Stomach (tissue), 9 donors: ENCODE results near the gene TNNI3K. TPM values are rescaled to one million over a fixed set of nuclear protein-coding genes. Genes with fewer than 3 reads are reported as not detected.

ENCODE experiments used
- DNase-seq, 2 donors: peaks; one replicate each; pipeline versions ENCODE4 v3.0.0 to v3.0.0-alpha.2; 2013 to 2019
- H3K27ac ChIP-seq, 5 donors: fragments of 200-600 bp in 4 of 5; sonication (generic) in 4 of 5; one replicate each; pipeline ENCODE4 v1.5.1; 2013 to 2019; ENCODE audit warnings: mild to moderate bottlenecking in 1 of 5, moderate library complexity in 1 of 5
- H3K27me3 ChIP-seq, 3 donors: fragments of 200-600 bp; sonication (generic); one replicate each; pipeline ENCODE4 v1.5.1; 2017 to 2019; ENCODE audit warnings: mixed run types in 1 of 3
- H3K36me3 ChIP-seq, 4 donors: fragments of 200-600 bp; sonication (generic); 1 replicate in 3 of 4; 2 replicates in 1 of 4; pipeline ENCODE4 v1.5.1; 2016 to 2019
- H3K4me1 ChIP-seq, 4 donors: fragments of 200-600 bp; sonication (generic); one replicate each; pipeline ENCODE4 v1.5.1; 2016 to 2019
- H3K4me3 ChIP-seq, 4 donors: fragments of 200-600 bp; sonication (generic) in 3 of 4; one replicate each; pipeline ENCODE4 v1.5.1; 2016 to 2019; ENCODE audit warnings: mild to moderate bottlenecking in 1 of 4
- H3K9me3 ChIP-seq, 4 donors: fragments of 200-600 bp; sonication (generic); one replicate each; pipeline ENCODE4 v1.5.1; 2016 to 2019
- CTCF ChIP-seq, 7 experiments: fragments of 450-650 bp in 4 of 7; fragments of 200-600 bp in 3 of 7; sonication (generic) in 3 of 7; IDR thresholded peaks; one replicate each; pipeline ENCODE4 v1.5.1; 2016 to 2019; ENCODE audit warnings: antibody characterized with exemption in 7 of 7, control low read depth in 2 of 7, mild to moderate bottlenecking in 1 of 7
- EP300 ChIP-seq: sonication (generic); formaldehyde crosslinking; IDR thresholded peaks from one replicate; pipeline ENCODE4 v1.6.1; 2017; ENCODE audit warnings: antibody characterized with exemption
- POLR2A ChIP-seq, 4 donors: fragments of 450-650 bp; IDR thresholded peaks; one replicate each; pipeline ENCODE4 v1.6.1; 2016; ENCODE audit warnings: antibody characterized with exemption in 4 of 4, control low read depth in 2 of 4, mild to moderate bottlenecking in 1 of 4, moderate library complexity in 1 of 4
- POLR2AphosphoS5 ChIP-seq, 3 donors: sonication (generic); formaldehyde crosslinking; IDR thresholded peaks; one replicate each; pipeline ENCODE4 v1.6.1; 2016; ENCODE audit warnings: antibody characterized with exemption in 3 of 3
- WGBS, 5 donors: extraction: QIAGEN DNeasy Blood & Tissue Kit in 3 of 5; methylation state at CpG; one replicate each; pipeline versions ENCODE4 v1.1.5 to v1.1.7; 2013 to 2018; 5-methylcytosine and 5-hydroxymethylcytosine counted together
- intact Hi-C: fragments of 100-400 bp; cut with DNase I; formaldehyde crosslinking; loops from one replicate; pipeline ENCODE4 v1.15.1; 2023; ENCODE audit warnings: low total_unique reads
- polyA plus RNA-seq, 3 donors: library from polyadenylated mRNA; stranded (reverse); fragments of 200-250 nt; gene quantifications; one replicate each; pipeline ENCODE4 v1.2.3, GENCODE V29; 2013
- total RNA-seq, 5 donors: library from RNA; depleted of rRNA; stranded (reverse); fragments of >200 nt; gene quantifications; one replicate each; pipeline versions ENCODE4 v1.1.0 to v1.2.3, GENCODE V29; 2014 to 2016
- donor health status: healthy with polysubstance abuse.
- donor health status: Bipolar disorder and iron deficiency.
- donor health status: healthy.

Gene TNNI3K
- total and polyA plus RNA-seq, 8 donors = 0.25 to 7.0 (median 1.7) TPM; not detected in 4

- no peak for TF ChIP-seq POLR2AphosphoS5 (IDR thresholded peaks at IDR 0.05)
- TF ChIP-seq POLR2A (IDR thresholded peaks at IDR 0.05) = no peak
- TF ChIP-seq EP300 = no peak
- no peak for TF ChIP-seq CTCF (IDR thresholded peaks at IDR 0.05)
- Histone ChIP-seq H3K27ac (no peak overlapping the region), H3K27me3 (no peaks in the 10 kb centered on the region), H3K4me3 (no peak overlapping the region), H3K36me3 (no peaks in the 10 kb centered on the region), H3K9me3 (no peaks in the 10 kb centered on the region), H3K4me1 (no peaks in the 10 kb centered on the region)
- 78 to 85% (median 81%) methylated on average over 3 of the region's 3 CpGs for WGBS, 5 donors
- intact Hi-C loops = no loop called here
- DNase-seq = no peak
Measured at GRCh38 chr1:74583397-74583796, 348.2 kb downstream of the TNNI3K start.

GRCh38 chr1:74584185-74584584 is 349.0 kb downstream of the TNNI3K start:
- Histone ChIP-seq H3K27ac (no peak overlapping the region), H3K36me3 (no peaks in the 10 kb centered on the region), H3K27me3 (no peaks in the 10 kb centered on the region), H3K4me1 (no peaks in the 10 kb centered on the region), H3K4me3 (no peak overlapping the region), H3K9me3 (no peaks in the 10 kb centered on the region)
- no peak for DNase-seq
- WGBS, 5 donors = 58 to 80% (median 72%) methylated on average over 2 of the region's 2 CpGs
- TF ChIP-seq POLR2A (IDR thresholded peaks at IDR 0.05) (no peak), EP300 (no peak), POLR2AphosphoS5 (IDR thresholded peaks at IDR 0.05) (no peak)
- intact Hi-C loops = no loop called here

- Histone ChIP-seq H3K4me3 (no peak overlapping the region), H3K9me3 (no peaks in the 10 kb centered on the region), H3K27ac (no peak overlapping the region), H3K4me1 (no peaks in the 10 kb centered on the region), H3K36me3 (no peaks in the 10 kb centered on the region), H3K27me3 (no peaks in the 10 kb centered on the region)
- WGBS, 5 donors = 66 to 74% (median 71%) methylated on average over 4 of the region's 4 CpGs
- intact Hi-C loops = no loop called here
- DNase-seq = no peak
- TF ChIP-seq POLR2A (IDR thresholded peaks at IDR 0.05) = no peak
- TF ChIP-seq CTCF (IDR thresholded peaks at IDR 0.05) = no peak
- TF ChIP-seq POLR2AphosphoS5 (IDR thresholded peaks at IDR 0.05) = no peak
- TF ChIP-seq EP300 = no peak
Measured at GRCh38 chr1:74586253-74586897, 351.2 kb downstream of the TNNI3K start.

GRCh38 chr1:74587888-74588287 is 352.7 kb downstream of the TNNI3K start:
- Histone ChIP-seq H3K4me1 (no peaks in the 10 kb centered on the region), H3K9me3 (no peaks in the 10 kb centered on the region), H3K36me3 (no peaks in the 10 kb centered on the region), H3K27ac (no peak overlapping the region), H3K4me3 (no peak overlapping the region), H3K27me3 (no peaks in the 10 kb centered on the region)
- 79 to 90% (median 88%) methylated on average over 2 of the region's 2 CpGs for WGBS, 5 donors
- intact Hi-C loops = no loop called here
- no peak for TF ChIP-seq POLR2AphosphoS5 (IDR thresholded peaks at IDR 0.05)
- no peak for TF ChIP-seq EP300
- TF ChIP-seq CTCF (IDR thresholded peaks at IDR 0.05) = no peak
- TF ChIP-seq POLR2A (IDR thresholded peaks at IDR 0.05) = no peak
- DNase-seq = no peak

GRCh38 chr1:74590288-74590687 is 355.1 kb downstream of the TNNI3K start:
- Histone ChIP-seq H3K4me3 (no peak overlapping the region), H3K27ac (no peak overlapping the region), H3K4me1 (no peaks in the 10 kb centered on the region), H3K36me3 (no peaks in the 10 kb centered on the region), H3K27me3 (no peaks in the 10 kb centered on the region), H3K9me3 (no peaks in the 10 kb centered on the region)
- no peak for TF ChIP-seq POLR2A (IDR thresholded peaks at IDR 0.05)
- no peak for TF ChIP-seq CTCF (IDR thresholded peaks at IDR 0.05)
- no peak for TF ChIP-seq POLR2AphosphoS5 (IDR thresholded peaks at IDR 0.05)
- no peak for TF ChIP-seq EP300
- WGBS, 5 donors = 71 to 81% (median 77%) methylated on average over 5 of the region's 5 CpGs
- intact Hi-C loops = no loop called here
- no peak for DNase-seq
